NAMALWA (cell line): Measurements from ENCODE around the gene CHSY1.
"Not testable (repeated sequence)": the region's sequence is repeated elsewhere in the genome, so short reads cannot be mapped to it uniquely, and the experiment has no call there.

ENCODE experiments used
- DNase-seq: peaks from one replicate; pipeline ENCODE4 v3.0.0-alpha.2; 2015; ENCODE audit warnings: low spot score

CHSY1 gene

GRCh38 chr15:101244889-101245668, 6.8 kb downstream of the CHSY1 start:
- DNase-seq = no peak

GRCh38 chr15:101244036-101244781, 7.6 kb downstream of the CHSY1 start:
- no peak for DNase-seq

GRCh38 chr15:101243420-101243819, 8.4 kb downstream of the CHSY1 start:
- no peak for DNase-seq

GRCh38 chr15:101242999-101243336, 8.9 kb downstream of the CHSY1 start:
- no peak for DNase-seq

- peak; percentile 62 for DNase-seq
These were observed 9.5 kb downstream of the CHSY1 start for GRCh38 chr15:101242160-101242998.

DNA sequence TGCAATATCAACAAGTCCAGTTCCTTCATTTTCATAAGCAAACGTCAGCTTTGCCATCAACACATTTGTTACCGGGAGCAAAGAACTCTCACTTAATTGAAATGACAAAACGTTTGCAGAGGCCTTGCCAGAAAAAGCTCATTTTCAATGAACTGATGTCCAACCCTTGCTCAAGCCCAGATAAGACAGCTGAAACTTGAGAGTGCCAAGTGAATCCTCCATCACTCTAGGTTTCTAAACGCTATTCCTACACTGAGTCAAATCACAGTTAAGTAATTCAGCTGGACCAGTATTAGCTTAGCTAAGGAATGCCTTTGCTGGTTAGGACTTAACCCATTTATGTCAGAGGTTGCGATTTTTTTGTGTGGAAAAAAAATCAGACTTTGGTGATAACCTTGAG, 11.5 kb downstream of the CHSY1 start:
- no peak for DNase-seq

DNA sequence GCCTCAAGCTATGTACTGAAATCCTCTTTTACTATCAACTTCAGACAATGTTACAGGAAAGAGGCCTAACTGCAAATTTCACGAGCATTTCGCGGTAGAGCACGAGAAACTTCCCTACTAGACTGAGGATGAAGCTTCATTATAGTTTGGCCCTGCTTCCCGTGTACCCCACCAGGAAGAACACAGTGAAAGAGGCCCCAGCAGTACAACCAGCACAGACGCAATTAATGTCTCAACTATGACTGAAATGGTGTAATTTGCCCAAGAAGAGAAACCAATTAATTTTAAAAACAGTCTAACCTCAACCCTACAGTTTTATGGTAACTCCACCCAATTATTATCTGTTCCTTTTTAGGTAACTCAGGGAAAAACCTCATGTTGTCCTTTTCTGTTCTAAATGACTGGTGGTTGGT, 12.1 kb downstream of the CHSY1 start:
- no peak for DNase-seq

DNA sequence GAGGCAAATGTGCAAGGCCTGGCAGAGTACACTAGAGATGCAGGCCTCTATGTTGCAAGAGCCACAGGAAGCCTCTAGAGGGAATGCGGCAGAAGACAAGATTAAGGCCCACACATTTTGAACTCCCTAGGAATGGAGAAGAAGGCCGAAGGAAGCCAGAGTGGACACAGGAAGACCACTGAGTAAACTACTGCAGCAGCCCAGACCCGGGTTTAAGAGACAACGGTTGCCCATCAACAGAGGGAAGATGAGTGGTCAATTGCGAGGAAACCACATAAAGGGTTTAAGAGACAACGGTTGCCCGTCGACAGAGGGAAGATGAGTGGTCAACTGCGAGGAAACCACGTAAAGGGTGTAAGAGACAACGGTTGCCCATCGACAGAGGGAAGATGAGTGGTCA, 14.6 kb downstream of the CHSY1 start:
- DNase-seq = no peak

DNA sequence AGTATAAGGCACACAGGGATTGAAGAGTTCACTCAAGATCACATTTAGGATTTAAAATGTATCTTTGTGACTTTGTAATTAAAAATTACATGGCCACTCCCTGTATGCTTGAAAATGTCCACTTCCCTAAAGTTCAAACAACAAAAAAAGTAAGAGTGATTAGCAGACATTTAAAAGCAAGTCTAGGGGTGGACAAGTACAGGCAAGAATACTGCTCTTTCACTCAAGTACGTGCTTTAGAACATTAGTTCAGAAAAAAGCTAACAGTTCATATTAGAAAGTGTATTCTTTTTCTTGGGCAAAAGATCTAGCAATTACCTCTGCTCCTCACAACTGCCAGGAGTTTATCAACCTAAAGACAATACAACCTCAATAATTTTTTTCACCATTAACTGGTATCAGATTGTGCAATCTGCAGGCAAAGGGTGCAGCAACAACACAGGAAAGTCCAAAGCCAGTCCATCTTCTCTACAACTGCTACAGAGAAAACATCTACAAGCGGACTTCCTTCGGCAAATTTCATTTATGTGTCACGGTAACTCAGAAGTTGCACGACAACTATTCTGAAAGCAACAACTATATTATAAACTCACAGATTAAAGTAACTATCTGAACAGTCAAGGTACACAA, 18.1 kb downstream of the CHSY1 start:
- DNase-seq = no peak

GRCh38 chr15:101232677-101233076, 19.2 kb downstream of the CHSY1 start:
- DNase-seq = no peak

DNA sequence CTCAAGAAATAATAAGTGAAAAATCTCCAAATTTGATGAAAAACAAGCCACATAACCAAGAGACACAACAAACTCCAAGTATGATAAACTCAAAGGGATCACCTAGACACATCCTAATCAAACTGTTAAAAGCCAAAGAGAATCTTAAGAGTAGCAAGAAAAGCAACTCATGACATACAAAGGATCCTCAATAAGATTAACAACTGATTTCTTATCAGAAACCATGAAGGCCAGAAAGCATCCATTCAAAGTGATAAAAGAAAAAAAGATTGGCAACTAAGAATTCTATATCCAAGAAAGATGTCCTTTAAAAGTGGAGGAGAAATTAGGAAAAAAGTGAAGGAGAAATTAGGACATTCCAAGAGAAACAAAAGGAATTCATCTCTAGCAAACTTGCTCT, 23.5 kb downstream of the CHSY1 start:
- no peak for DNase-seq

DNA sequence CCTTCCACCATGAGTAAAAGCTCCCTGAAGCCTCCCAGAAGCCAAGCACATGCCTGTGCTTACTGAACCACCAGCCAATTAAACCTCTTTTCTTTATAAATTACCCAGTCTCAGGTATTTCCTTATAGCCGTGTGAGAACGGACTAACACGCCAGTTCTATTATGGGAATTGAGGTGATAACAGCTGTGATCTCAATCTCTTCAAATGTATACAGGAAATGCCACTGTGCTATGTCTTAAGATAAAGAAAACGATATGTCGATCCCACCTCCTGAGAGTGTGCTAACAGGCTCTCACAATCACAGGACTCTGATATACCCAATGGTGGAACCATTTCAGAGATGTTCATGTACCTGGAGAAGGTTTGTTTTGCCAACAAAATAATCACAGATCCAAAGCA, 26.2 kb downstream of the CHSY1 start:
- DNase-seq = no peak

GRCh38 chr15:101221902-101222301, 29.9 kb downstream of the CHSY1 start:
- no peak for DNase-seq

- DNase-seq = no peak
These were observed 31.8 kb downstream of the CHSY1 start for GRCh38 chr15:101220060-101220459.

DNA sequence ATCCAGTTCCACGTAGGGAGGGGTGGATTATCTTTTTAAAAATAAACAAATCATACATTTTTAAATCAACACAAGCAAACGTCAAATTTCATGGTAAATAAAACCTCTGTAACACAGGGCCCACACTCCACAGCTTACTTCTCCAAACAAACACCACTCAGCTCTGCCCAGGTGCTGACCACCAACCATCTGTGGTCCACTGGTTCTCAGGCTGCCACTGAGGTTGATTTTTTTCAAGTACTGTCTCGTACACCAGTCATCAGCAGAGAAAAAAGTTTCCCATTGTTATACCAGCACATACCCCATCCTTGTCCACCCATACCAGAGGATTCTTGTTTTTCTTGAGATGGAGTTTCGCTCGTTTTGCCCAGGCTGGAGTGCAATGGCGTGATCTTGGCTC, 32.4 kb downstream of the CHSY1 start:
- DNase-seq = no peak

GRCh38 chr15:101217446-101217845, 34.4 kb downstream of the CHSY1 start:
- no peak for DNase-seq

GRCh38 chr15:101216100-101216499, 35.7 kb downstream of the CHSY1 start:
- DNase-seq = no peak

DNA sequence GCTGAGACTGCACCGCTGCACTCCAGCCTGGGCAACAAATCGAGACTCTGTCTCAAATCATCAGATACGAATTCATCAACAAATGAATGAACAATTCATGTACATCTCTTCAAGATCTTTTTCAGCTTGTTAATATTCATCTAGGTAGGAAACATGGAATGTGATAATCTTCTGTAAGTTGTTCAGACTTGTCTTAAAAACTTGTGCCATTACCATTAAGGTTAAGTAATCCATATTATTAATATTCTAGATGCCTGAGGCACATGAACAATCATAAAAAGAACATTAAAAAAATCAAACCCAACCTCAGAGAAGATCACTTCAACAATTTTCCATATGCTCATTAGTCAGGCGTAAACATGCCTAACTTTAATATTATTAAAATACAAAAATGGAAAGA, 36.2 kb downstream of the CHSY1 start:
- no peak for DNase-seq

- not testable (repeated sequence) for DNase-seq
These were observed 37.3 kb downstream of the CHSY1 start for GRCh38 chr15:101214435-101215097.

- no peak for DNase-seq
These were observed 38.3 kb downstream of the CHSY1 start for GRCh38 chr15:101213570-101213969.

GRCh38 chr15:101213147-101213546, 38.7 kb downstream of the CHSY1 start:
- no peak for DNase-seq

GRCh38 chr15:101211897-101212296, 40.0 kb downstream of the CHSY1 start:
- no peak for DNase-seq
